Liver (tissue), 9 donors: ENCODE measurements around the gene NHERF1. TPM values are rescaled to one million over a fixed set of nuclear protein-coding genes. Genes with fewer than 3 reads are reported as not detected.

Source experiments
- DNase-seq: peaks from one replicate; pipeline ENCODE4 v3.0.0-alpha.2; 2017; ENCODE audit warnings: low spot score
- H3K27ac ChIP-seq, 2 donors: one replicate each; pipeline ENCODE4 v1.7.0; 2013; ENCODE audit warnings: inconsistent platforms in 2 of 2, low read length in 2 of 2, control low read depth in 1 of 2, low read depth in 1 of 2, mild to moderate bottlenecking in 1 of 2
- H3K27me3 ChIP-seq, 4 donors: one replicate each; pipeline versions ENCODE4 v1.6.1 to v1.7.0; 2013; ENCODE audit warnings: low read length in 3 of 4, inconsistent platforms in 1 of 4, mild to moderate bottlenecking in 1 of 4, moderate library complexity in 1 of 4; ENCODE audit not compliant: control insufficient read depth in 4 of 4, insufficient read depth in 4 of 4
- H3K36me3 ChIP-seq, 4 donors: one replicate each; pipeline versions ENCODE4 v1.6.1 to v1.7.0; 2013; ENCODE audit warnings: low read length in 3 of 4, mild to moderate bottlenecking in 3 of 4, low read depth in 1 of 4, moderate library complexity in 1 of 4; ENCODE audit not compliant: control insufficient read depth in 4 of 4, insufficient read depth in 3 of 4
- H3K4me1 ChIP-seq, 4 donors: one replicate each; pipeline versions ENCODE4 v1.6.1 to v1.7.0; 2013; ENCODE audit warnings: low read length in 3 of 4, mild to moderate bottlenecking in 3 of 4, moderate library complexity in 1 of 4; ENCODE audit not compliant: control insufficient read depth in 4 of 4, insufficient read depth in 4 of 4
- H3K4me3 ChIP-seq, 3 donors: one replicate each; pipeline versions ENCODE4 v1.6.1 to v1.7.0; 2013; ENCODE audit warnings: low read length in 3 of 3, control low read depth in 1 of 3, low read depth in 1 of 3, mild to moderate bottlenecking in 1 of 3
- H3K9ac ChIP-seq, 2 donors: one replicate each; pipeline ENCODE4 v1.7.0; 2013; ENCODE audit warnings: low read length in 2 of 2, mild to moderate bottlenecking in 2 of 2, moderate library complexity in 2 of 2, control low read depth in 1 of 2, low read depth in 1 of 2
- H3K9me3 ChIP-seq, 4 donors: one replicate each; pipeline versions ENCODE4 v1.6.1 to v1.7.0; 2013; ENCODE audit warnings: low read length in 3 of 4; ENCODE audit not compliant: control insufficient read depth in 4 of 4
- ATF3 ChIP-seq: IDR thresholded peaks from 2 replicates; pipeline ENCODE4 v1.6.1; 2016; ENCODE audit warnings: antibody characterized with exemption
- EGR1 ChIP-seq, 2 donors: IDR thresholded peaks; 2 replicates each; pipeline ENCODE4 v1.6.1; 2016 to 2018; ENCODE audit warnings: antibody characterized with exemption in 2 of 2, low read depth in 2 of 2
- FOXA1 ChIP-seq: IDR thresholded peaks from 2 replicates; pipeline ENCODE4 v1.6.1; 2016; ENCODE audit warnings: antibody characterized with exemption
- FOXA2 ChIP-seq: IDR thresholded peaks from 2 replicates; pipeline ENCODE4 v1.6.1; 2016; ENCODE audit warnings: antibody characterized with exemption
- GABPA ChIP-seq, 2 donors: IDR thresholded peaks in 1 of 2; conservative IDR thresholded peaks in 1 of 2; 2 replicates each; pipeline ENCODE4 v1.6.1; 2016; ENCODE audit warnings: antibody characterized with exemption in 2 of 2, mild to moderate bottlenecking in 1 of 2, moderate library complexity in 1 of 2
- HNF4A ChIP-seq, 2 donors: conservative IDR thresholded peaks; 2 replicates each; pipeline ENCODE4 v1.6.1; 2016; ENCODE audit warnings: antibody characterized with exemption in 2 of 2, mild to moderate bottlenecking in 2 of 2
- HNF4G ChIP-seq: IDR thresholded peaks from 2 replicates; pipeline ENCODE4 v1.6.1; 2016; ENCODE audit warnings: antibody characterized with exemption
- JUND ChIP-seq, 2 donors: IDR thresholded peaks; 2 replicates each; pipeline ENCODE4 v1.6.1; 2016; ENCODE audit warnings: antibody characterized with exemption in 2 of 2
- NR2F2 ChIP-seq: IDR thresholded peaks from 2 replicates; pipeline ENCODE4 v1.6.1; 2016; ENCODE audit warnings: antibody characterized with exemption
- RAD21 ChIP-seq, 2 donors: IDR thresholded peaks; 2 replicates each; pipeline ENCODE4 v1.6.1; 2016; ENCODE audit warnings: antibody characterized with exemption in 2 of 2, mild to moderate bottlenecking in 2 of 2
- RXRA ChIP-seq, 2 donors: IDR thresholded peaks; 2 replicates each; pipeline ENCODE4 v1.6.1; 2017 to 2018; ENCODE audit warnings: antibody characterized with exemption in 2 of 2, mild to moderate bottlenecking in 1 of 2
- SP1 ChIP-seq: IDR thresholded peaks from 2 replicates; pipeline ENCODE4 v1.6.1; 2018; ENCODE audit warnings: antibody characterized with exemption, mild to moderate bottlenecking
- TAF1 ChIP-seq: conservative IDR thresholded peaks from 2 replicates; pipeline ENCODE4 v1.6.1; 2016; ENCODE audit warnings: antibody characterized with exemption, mild to moderate bottlenecking
- YY1 ChIP-seq: IDR thresholded peaks from 2 replicates; pipeline ENCODE4 v1.6.1; 2016; ENCODE audit warnings: antibody characterized with exemption, mild to moderate bottlenecking
- WGBS: extraction: QIAGEN DNeasy Blood & Tissue Kit; methylation state at CpG from one replicate; pipeline ENCODE4 v1.1.7; 2013; 5-methylcytosine and 5-hydroxymethylcytosine counted together
- polyA plus RNA-seq, 2 donors: library from polyadenylated mRNA; stranded (reverse) in 1 of 2; unstranded in 1 of 2; fragments of 200-250 nt in 1 of 2; fragments of >200 nt in 1 of 2; fragmentation: Nextera tagmentation in 1 of 2; extraction: Ambion mirVana in 1 of 2; gene quantifications; one replicate each; pipeline versions ENCODE4 v1.2.1 to v1.2.3, GENCODE V29; 2013 to 2015
- total RNA-seq, 2 donors: library from RNA; depleted of rRNA; stranded (reverse); fragments of >200 nt; gene quantifications; one replicate each; pipeline ENCODE4 v1.2.3, GENCODE V29; 2014
- TF ChIP-seq, protein P1 (sequence below): IDR thresholded peaks from 2 replicates; pipeline ENCODE4 v1.6.1; 2016; ENCODE audit warnings: antibody characterized with exemption, mild to moderate bottlenecking
- TF ChIP-seq, protein P2 (sequence below): fragments of 150-350 bp; IDR thresholded peaks from 2 replicates; pipeline ENCODE4 v1.5.1; 2017; ENCODE audit warnings: improper control_type of control experiment, low read depth, low read length; ENCODE audit not compliant: missing input control
- TF ChIP-seq, protein P3 (sequence below): IDR thresholded peaks from 2 replicates; pipeline ENCODE4 v1.6.1; 2016; ENCODE audit warnings: antibody characterized with exemption
- donor health status: healthy.
- donor health status: healthy.
- donor health status: healthy.
- donor health status: healthy.
- donor health status: healthy.

The NHERF1 gene
- total and polyA plus RNA-seq, 4 donors, result 38.1 to 160 (median 94.7) TPM

DNA sequence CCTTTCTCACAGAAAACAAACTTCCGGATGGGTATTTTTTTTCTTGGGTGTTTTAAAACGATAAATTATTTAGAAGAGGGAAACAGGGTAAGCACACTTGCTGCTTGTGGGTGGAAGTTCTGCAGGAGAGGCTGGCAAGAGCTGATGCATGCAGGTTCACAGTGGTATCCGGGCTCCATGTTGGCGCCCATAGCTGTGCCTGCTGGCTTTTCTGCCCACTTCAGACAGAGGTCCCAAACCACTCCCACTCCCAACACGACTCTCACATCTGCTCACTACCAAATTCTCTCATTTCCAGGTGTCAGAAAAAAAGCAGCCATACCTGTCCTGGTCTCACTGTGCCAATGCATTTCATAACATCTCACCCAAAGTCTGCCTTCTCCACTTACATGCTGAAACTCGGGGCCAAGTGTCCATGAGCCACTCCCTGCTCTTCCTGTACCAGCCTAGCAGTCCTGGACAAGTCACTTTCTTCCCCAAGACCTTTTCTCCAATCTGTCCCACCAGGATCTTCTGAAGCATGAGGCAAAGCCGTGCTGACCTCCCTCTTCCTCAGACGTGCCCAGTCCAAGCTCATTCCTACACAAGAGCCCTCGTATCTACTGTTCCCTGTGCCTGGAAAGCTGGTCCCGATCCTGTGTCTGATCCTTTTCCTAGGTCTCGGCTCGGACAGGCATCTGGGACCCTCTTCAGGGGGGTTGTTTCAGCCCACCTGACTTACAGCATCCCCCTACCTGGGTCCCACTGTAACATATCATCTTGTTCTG, 37.2 kb upstream of the NHERF1 start:
- TF ChIP-seq, protein P1, sequence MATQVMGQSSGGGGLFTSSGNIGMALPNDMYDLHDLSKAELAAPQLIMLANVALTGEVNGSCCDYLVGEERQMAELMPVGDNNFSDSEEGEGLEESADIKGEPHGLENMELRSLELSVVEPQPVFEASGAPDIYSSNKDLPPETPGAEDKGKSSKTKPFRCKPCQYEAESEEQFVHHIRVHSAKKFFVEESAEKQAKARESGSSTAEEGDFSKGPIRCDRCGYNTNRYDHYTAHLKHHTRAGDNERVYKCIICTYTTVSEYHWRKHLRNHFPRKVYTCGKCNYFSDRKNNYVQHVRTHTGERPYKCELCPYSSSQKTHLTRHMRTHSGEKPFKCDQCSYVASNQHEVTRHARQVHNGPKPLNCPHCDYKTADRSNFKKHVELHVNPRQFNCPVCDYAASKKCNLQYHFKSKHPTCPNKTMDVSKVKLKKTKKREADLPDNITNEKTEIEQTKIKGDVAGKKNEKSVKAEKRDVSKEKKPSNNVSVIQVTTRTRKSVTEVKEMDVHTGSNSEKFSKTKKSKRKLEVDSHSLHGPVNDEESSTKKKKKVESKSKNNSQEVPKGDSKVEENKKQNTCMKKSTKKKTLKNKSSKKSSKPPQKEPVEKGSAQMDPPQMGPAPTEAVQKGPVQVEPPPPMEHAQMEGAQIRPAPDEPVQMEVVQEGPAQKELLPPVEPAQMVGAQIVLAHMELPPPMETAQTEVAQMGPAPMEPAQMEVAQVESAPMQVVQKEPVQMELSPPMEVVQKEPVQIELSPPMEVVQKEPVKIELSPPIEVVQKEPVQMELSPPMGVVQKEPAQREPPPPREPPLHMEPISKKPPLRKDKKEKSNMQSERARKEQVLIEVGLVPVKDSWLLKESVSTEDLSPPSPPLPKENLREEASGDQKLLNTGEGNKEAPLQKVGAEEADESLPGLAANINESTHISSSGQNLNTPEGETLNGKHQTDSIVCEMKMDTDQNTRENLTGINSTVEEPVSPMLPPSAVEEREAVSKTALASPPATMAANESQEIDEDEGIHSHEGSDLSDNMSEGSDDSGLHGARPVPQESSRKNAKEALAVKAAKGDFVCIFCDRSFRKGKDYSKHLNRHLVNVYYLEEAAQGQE, result no peak
- TF ChIP-seq, protein P2, sequence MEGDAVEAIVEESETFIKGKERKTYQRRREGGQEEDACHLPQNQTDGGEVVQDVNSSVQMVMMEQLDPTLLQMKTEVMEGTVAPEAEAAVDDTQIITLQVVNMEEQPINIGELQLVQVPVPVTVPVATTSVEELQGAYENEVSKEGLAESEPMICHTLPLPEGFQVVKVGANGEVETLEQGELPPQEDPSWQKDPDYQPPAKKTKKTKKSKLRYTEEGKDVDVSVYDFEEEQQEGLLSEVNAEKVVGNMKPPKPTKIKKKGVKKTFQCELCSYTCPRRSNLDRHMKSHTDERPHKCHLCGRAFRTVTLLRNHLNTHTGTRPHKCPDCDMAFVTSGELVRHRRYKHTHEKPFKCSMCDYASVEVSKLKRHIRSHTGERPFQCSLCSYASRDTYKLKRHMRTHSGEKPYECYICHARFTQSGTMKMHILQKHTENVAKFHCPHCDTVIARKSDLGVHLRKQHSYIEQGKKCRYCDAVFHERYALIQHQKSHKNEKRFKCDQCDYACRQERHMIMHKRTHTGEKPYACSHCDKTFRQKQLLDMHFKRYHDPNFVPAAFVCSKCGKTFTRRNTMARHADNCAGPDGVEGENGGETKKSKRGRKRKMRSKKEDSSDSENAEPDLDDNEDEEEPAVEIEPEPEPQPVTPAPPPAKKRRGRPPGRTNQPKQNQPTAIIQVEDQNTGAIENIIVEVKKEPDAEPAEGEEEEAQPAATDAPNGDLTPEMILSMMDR, result no peak
- TF ChIP-seq HNF4G (no peak), ATF3 (no peak), JUND (IDR thresholded peaks at IDR 0.05) (no peak), RXRA (IDR thresholded peaks at IDR 0.05) (no peak), YY1 (no peak), SP1 (no peak), GABPA (IDR thresholded peaks at IDR 0.05 in 1 of 2, conservative IDR thresholded peaks at IDR 0.05 in 1 of 2) (no peak), RAD21 (IDR thresholded peaks at IDR 0.05) (no peak), FOXA1 (no peak), NR2F2 (no peak), TAF1 (no peak), EGR1 (IDR thresholded peaks at IDR 0.05; ENCODE audit: low read depth in 2 of 2) (no peak), HNF4A (conservative IDR thresholded peaks at IDR 0.05) (no peak), FOXA2 (no peak)
- TF ChIP-seq, protein P3, sequence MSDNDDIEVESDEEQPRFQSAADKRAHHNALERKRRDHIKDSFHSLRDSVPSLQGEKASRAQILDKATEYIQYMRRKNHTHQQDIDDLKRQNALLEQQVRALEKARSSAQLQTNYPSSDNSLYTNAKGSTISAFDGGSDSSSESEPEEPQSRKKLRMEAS, result no peak

GRCh38 chr17:74712301-74712700, 36.1 kb upstream of the NHERF1 start:
- Histone ChIP-seq H3K27ac (no peak overlapping the region), H3K9me3 (no peaks in the 10 kb centered on the region), H3K36me3 (no peaks in the 10 kb centered on the region), H3K27me3 (peaks cover 0 to 7% (median under 1%) of the 10 kb centered on the region in 4 donors), H3K4me3 (peak overlapping the region in 1 of 3 donors; percentile 32), H3K4me1 (no peaks in the 10 kb centered on the region), H3K9ac (no peak overlapping the region)
- TF ChIP-seq, protein P2, result no peak
- TF ChIP-seq, protein P1, result no peak
- no peak for TF ChIP-seq HNF4A (conservative IDR thresholded peaks at IDR 0.05)
- TF ChIP-seq EGR1 (IDR thresholded peaks at IDR 0.05; ENCODE audit: low read depth in 2 of 2), result no peak
- no peak for TF ChIP-seq SP1
- no peak for TF ChIP-seq ATF3
- 73% methylated on average over 7 of the region's 7 CpGs for WGBS
- no peak for DNase-seq

More for the DNA sequence above, 37.2 kb upstream of the NHERF1 start:
- no peak for DNase-seq
- Histone ChIP-seq H3K36me3 (no peaks in the 10 kb centered on the region), H3K9me3 (no peaks in the 10 kb centered on the region), H3K4me3 (no peak overlapping the region), H3K27me3 (peaks cover 0 to 7% (median under 1%) of the 10 kb centered on the region in 4 donors), H3K4me1 (no peaks in the 10 kb centered on the region), H3K9ac (no peak overlapping the region), H3K27ac (no peak overlapping the region)
- 59% methylated on average over 12 of the region's 12 CpGs for whole genome bisulfite sequencing
